Head of caudate nucleus (tissue), 42 donors: Measurements from ENCODE around the gene ZNF184.
"Not testable (repeated sequence)": the region's sequence is repeated elsewhere in the genome, so short reads cannot be mapped to it uniquely, and the experiment has no call there.

Experiments
- DNase-seq, 42 donors: peaks; one replicate each; pipeline versions ENCODE4 v3.0.0 to v3.0.0-alpha.2; 2020 to 2021; ENCODE audit warnings: mixed read lengths in 7 of 42
- intact Hi-C: fragments of 100-400 bp; cut with DNase I; formaldehyde crosslinking; loops from one replicate; pipeline ENCODE4 v1.15.0; 2022

ZNF184 gene

GRCh38 chr6:27439371-27439770 lies 33.5 kb downstream of the ZNF184 start:
- DNase-seq: no peak
- intact Hi-C loops: no loop called here

GRCh38 chr6:27433714-27434113 lies 39.2 kb downstream of the ZNF184 start:
- intact Hi-C loops: no loop called here
- DNase-seq: no peak

DNA sequence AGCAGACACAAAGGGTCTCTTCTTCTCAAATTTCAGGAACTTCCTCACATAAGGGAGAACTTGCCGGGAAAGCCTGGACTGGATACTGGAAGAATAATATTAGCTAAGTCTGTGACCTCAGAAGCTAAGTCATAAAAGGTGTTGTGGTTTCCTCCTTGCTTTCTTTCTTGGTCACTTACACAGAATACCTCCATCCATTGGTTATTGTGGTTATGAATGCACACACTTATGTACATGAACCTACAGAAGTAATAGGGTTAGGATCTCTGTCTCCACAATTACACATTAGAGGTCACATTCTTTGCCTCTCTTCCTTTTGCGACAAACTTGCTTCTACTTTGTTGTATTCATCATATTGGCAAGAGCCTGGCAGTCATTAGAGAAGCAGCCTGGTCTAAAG lies 43.9 kb downstream of the ZNF184 start:
- DNase-seq: no peak
- intact Hi-C loops: no loop called here

DNA sequence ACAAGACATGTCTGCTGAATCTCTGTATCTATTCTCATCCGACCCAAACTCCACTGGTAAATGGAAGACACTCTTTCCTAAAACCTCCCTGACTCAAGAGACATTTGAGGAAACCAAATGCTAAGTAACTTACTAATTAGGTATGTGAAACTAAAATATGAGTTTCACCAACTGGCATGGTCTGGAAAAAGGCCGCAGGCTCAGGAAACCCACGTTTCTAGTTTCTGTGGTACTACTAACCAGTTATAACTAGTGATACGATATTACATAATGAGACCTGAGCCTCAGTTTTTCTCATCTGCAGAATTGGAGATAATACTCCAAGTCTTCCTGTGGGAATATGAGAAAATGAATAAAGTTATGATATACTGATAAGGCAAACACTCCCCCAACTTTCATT lies 44.4 kb downstream of the ZNF184 start:
- DNase-seq: no peak
- intact Hi-C loops: no loop called here

DNA sequence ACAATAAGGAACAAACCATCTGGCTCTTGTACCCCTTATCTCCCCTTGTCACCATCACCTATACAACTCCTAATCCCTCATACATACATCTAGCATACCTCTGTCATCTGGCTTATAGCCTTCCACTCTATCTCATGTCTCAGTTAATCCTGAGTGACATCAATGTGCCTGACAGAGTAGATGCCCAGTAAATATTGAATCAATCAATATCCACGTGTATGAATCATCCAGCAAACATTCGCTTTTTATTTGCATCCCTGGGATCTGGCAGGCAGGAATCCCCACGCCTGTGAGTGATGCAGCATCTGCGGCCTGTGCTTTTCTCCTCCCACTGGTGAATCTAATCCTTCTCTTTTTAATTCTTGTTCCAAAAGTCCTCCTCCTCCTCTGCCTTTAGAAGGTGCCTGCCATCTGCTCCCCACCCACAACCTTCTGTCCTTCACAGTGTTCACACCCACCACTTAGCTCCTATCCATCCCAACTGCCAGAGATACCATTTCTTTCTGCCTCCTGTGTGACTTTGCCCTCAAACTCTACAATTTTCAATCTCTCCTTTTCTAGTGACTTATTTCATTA lies 46.8 kb downstream of the ZNF184 start:
- intact Hi-C loops: no loop called here
- DNase-seq: peak in 41 of 42 donors; percentile 12 to 86 (median 50)

DNA sequence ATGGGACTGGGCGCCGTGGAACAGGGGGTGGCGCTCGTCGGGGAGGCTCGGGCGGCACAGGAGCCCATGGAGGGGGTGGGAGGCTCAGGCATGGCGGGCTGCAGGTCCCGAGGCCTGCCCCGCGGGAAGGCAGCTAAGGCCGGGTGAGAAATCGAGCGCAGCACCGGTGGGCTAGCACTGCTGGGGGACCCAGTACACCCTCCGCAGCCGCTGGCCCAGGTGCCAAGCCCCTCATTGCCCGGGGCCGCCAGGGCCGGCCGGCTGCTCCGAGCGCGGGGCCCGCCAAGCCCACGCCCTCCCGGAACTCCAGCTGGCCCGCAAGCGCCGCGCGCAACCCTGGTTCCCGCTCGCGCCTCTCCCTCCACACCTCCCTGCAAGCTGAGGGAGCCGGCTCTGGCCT lies 48.1 kb downstream of the ZNF184 start:
- DNase-seq, intact Hi-C loops: not testable (repeated sequence)

- intact Hi-C loops: no loop called here
- peak in 35 of 42 donors; percentile 11 to 62 (median 35) for DNase-seq
Measured at GRCh38 chr6:27422651-27423332, 50.1 kb downstream of the ZNF184 start.

DNA sequence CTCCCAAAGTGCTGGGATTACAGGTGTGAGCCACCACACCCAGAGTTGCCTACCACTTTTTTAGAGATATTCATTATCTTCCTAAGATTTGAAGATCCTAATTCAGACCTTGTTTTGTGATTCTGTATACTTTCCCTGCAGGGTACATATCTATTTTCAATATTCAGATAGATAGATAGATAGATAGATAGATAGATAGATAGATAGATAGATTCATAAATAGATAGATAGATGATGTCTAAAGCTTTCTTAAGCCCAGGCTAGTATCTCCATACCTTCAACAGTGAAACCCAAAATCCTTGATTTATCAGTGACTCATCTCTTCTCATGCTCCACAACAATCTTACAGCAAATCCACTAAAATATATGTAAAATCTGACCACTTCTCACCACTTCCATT lies 53.5 kb downstream of the ZNF184 start:
- intact Hi-C loops: no loop called here
- DNase-seq: no peak

DNA sequence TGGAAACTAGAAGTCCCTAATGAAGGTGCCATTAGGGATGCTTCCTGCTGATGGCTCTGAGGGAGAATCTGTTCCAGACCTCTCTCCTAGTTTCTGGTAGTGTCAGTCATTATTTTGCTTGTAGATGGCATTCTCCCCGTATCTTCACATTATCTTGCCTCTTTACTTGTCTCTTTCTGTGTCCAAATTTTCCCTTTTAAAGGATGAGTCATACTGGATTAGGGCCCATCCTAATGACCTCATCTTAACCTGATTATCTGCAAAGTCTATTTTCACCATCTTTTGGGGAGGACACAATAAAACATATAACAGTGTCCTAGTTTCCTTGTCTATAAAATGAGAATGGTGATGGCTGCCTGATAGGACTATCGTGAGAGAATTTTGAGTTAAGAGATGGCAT lies 57.0 kb downstream of the ZNF184 start:
- intact Hi-C loops: no loop called here
- DNase-seq: no peak

DNA sequence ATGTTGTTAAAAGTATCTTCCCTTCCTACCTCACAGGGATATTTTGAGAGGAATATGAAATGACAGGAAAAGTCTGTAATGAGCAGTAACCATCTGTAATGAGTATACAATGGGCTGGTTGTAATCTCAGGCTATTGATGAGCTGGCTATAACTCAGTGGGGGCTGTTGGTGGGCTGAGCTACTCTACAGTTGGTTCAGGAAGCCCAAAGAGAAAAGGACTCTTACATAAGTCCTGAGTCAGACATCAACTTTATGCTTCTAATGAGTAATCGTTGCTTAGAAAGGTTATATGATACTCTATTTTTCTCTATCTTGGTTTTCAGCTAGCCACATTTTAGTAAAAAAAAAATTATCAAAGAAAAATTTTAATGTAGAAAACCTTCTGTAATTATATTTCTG lies 57.9 kb downstream of the ZNF184 start:
- DNase-seq: peak in 3 of 42 donors; percentile 3 to 27 (median 23)
- intact Hi-C loops: no loop called here

DNA sequence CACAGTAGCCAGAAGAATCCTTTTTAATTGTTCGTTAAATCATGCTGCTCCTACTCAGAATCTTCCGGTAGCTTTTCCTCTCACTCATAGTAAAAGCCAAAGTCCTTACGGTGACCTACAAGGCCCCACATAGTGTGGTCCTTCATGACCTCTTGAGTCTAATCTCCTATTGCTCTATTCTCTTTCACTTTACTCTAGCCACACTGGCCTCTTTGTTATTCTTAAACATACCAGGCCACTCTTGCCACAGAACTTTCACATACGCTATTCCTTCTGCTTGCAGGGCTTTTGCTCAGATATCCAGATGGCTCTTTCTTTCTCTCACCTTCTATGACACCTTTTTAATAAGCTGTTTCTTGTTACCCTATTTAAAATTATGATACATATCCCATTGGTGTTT lies 58.6 kb downstream of the ZNF184 start:
- no peak for DNase-seq
- intact Hi-C loops: no loop called here

GRCh38 chr6:27407153-27407814 lies 65.6 kb downstream of the ZNF184 start:
- intact Hi-C loops: no loop called here
- peak in 2 of 42 donors; percentile 17 to 30 for DNase-seq

DNA sequence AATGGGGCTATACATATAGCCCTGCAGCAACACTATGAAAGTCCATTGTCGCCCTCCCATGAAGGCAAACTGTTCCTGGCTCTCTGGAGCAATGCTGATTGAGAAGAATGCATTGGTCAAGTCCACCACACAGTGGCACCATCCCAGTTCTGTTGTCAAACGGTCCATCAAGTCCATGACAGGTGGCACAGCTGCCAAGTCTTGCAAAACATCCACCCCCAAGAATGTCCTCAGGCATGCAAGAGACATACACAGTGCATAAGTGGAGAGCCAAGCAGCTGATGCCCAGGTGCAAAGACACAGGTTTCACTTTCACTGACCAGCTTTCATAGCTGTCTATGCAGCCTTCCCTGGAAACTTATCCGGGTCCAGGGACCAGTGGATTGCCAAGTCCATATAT lies 66.8 kb downstream of the ZNF184 start:
- DNase-seq: no peak
- intact Hi-C loops: no loop called here

DNA sequence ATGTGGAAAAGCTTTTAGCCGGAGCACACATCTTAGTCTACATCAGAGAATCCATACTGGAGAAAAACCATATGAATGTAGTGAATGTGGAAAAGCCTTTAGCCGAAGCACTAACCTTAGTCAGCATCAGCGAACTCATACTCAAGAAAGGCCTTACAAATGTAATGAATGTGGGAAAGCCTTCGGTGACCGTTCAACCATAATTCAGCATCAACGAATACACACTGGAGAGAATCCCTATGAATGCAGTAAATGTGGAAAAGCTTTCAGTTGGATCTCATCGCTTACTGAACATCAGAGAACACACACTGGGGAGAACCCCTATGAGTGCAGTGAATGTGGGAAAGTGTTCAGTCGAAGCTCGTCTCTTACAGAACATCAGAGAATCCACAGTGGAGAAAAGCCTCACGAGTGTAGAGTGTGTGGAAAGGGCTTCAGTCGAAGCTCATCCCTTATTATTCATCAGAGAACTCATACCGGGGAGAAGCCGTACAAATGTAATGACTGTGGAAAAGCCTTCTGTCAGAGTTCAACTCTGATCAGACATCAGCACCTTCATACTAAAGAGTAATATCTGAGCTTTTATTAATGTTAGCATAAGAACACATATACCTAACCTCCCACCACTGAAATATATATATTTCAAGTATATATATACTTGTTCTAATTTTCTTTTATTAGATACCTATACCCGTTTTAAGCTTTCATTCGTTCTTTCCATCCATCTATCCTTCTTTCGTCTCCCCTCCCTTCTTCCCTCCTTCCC lies 71.8 kb downstream of the ZNF184 start:
- intact Hi-C loops: no loop called here
- no peak for DNase-seq
